Measurements from ENCODE around the gene CMC2. TPM values are rescaled to one million over a fixed set of nuclear protein-coding genes. Genes with fewer than 3 reads are reported as not detected.

CMC2 gene
- total and polyA plus RNA-seq, 7 experiments from 2014 or later: 28.3 to 78.4 (median 45.8) TPM

GRCh38 chr16:80968386-80969113 lies 38.1 kb downstream of the CMC2 start:
- ATAC-seq (no peak), DNase-seq (no peak)
- Histone ChIP-seq H3K36me3 (ENCODE audit: control insufficient read depth in 2 of 3, insufficient read depth in 3 of 3, low read length in 3 of 3) (no peaks in the 10 kb centered on the region), H3K27me3 (ENCODE audit: control insufficient read depth in 2 of 2, insufficient read depth in 2 of 2, low read length in 2 of 2) (no peaks in the 10 kb centered on the region), H3K4me1 (ENCODE audit: control insufficient read depth in 2 of 2, insufficient read depth in 2 of 2, low read length in 2 of 2) (no peaks in the 10 kb centered on the region), H3K4me3 (ENCODE audit: low read length) (no peak overlapping the region), H3K27ac (ENCODE audit: low read depth, low read length) (no peak overlapping the region), H3K9me3 (ENCODE audit: control insufficient read depth in 2 of 3, low read length in 3 of 3) (no peaks in the 10 kb centered on the region)
- Mint-ChIP-seq H3K36me3 (peaks cover 7 to 19% (median 16%) of the 10 kb centered on the region in 5 donors), H3K27ac (peak overlapping the region in 1 of 9 donors; percentile 30), H3K4me3 (no peak overlapping the region), H3K9me3 (no peaks in the 10 kb centered on the region), H3K4me1 (peaks cover 0 to 6% (median 0%) of the 10 kb centered on the region in 7 donors), H3K27me3 (no peaks in the 10 kb centered on the region)
- CTCF ChIA-PET: no interaction called here
- POLR2A ChIA-PET: no interaction called here
- intact Hi-C loops (cut with micrococcal nuclease): no loop called here

GRCh38 chr16:80966617-80967016 lies 40.1 kb downstream of the CMC2 start:
- Histone ChIP-seq H3K9me3 (ENCODE audit: control insufficient read depth in 2 of 3, low read length in 3 of 3) (no peaks in the 10 kb centered on the region), H3K27me3 (ENCODE audit: control insufficient read depth in 2 of 2, insufficient read depth in 2 of 2, low read length in 2 of 2) (no peaks in the 10 kb centered on the region), H3K27ac (ENCODE audit: low read depth, low read length) (no peak overlapping the region), H3K36me3 (ENCODE audit: control insufficient read depth in 2 of 3, insufficient read depth in 3 of 3, low read length in 3 of 3) (no peaks in the 10 kb centered on the region), H3K4me1 (ENCODE audit: control insufficient read depth in 2 of 2, insufficient read depth in 2 of 2, low read length in 2 of 2) (no peaks in the 10 kb centered on the region), H3K4me3 (ENCODE audit: low read length) (no peak overlapping the region)
- no peaks in the 10 kb centered on the region for H3K27me3 Mint-ChIP-seq
- peaks cover 0 to 2% (median 0%) of the 10 kb centered on the region in 11 donors for H3K9me3 Mint-ChIP-seq
- POLR2A ChIA-PET: no interaction called here
- ATAC-seq (no peak), DNase-seq (no peak)
- intact Hi-C loops (cut with micrococcal nuclease): no loop called here
- H3K36me3 Mint-ChIP-seq: peaks cover 8 to 15% (median 14%) of the 10 kb centered on the region in 5 donors
- peak overlapping the region in 1 of 9 donors; percentile 31 for H3K27ac Mint-ChIP-seq
- CTCF ChIA-PET: no interaction called here
- H3K4me3 Mint-ChIP-seq: no peak overlapping the region
- peaks cover 0 to 6% (median 0%) of the 10 kb centered on the region in 7 donors for H3K4me1 Mint-ChIP-seq

GRCh38 chr16:80964351-80964750 lies 42.3 kb downstream of the CMC2 start:
- H3K9me3 Mint-ChIP-seq: peaks cover 4 to 23% (median 14%) of the 10 kb centered on the region in 11 donors
- no peak for DNase-seq
- CTCF ChIA-PET: no interaction called here

DNA sequence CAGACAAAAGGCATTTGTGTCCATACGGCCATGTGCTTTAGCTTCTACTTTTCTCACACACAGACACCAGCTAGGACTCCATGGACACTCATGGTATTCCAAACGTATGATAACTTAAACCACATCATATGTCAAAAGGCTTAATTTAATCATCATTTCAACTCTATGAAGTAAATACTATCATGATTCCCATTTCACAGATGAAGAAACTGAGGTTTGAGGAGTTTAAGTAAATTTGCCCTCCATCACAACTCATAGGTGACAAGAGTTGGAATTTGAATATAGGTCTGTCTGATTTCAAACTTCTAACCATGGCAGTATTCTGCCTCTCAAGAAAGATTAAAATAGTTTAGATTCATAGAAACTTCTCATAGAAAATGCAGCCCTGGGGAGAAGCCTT lies 43.8 kb downstream of the CMC2 start:
- Mint-ChIP-seq H3K9me3 (peaks cover 6 to 38% (median 27%) of the 10 kb centered on the region in 11 donors), H3K36me3 (peaks cover 10 to 28% (median 12%) of the 10 kb centered on the region in 5 donors), H3K27me3 (peaks cover 0 to 7% (median 0%) of the 10 kb centered on the region in 5 donors), H3K4me1 (peaks cover 0 to 6% (median 0%) of the 10 kb centered on the region in 7 donors), H3K27ac (no peak overlapping the region), H3K4me3 (no peak overlapping the region)
- intact Hi-C loops (cut with micrococcal nuclease): no loop called here
- H3K4me1 ChIP-seq (ENCODE audit: control insufficient read depth in 2 of 2, insufficient read depth in 2 of 2, low read length in 2 of 2): no peaks in the 10 kb centered on the region
- ATAC-seq (no peak), DNase-seq (no peak)
- no peak overlapping the region for H3K4me3 ChIP-seq (ENCODE audit: low read length)
- peaks cover 0 to 6% (median 0%) of the 10 kb centered on the region in 3 experiments for H3K9me3 ChIP-seq (ENCODE audit: control insufficient read depth in 2 of 3, low read length in 3 of 3)
- H3K27me3 ChIP-seq (ENCODE audit: control insufficient read depth in 2 of 2, insufficient read depth in 2 of 2, low read length in 2 of 2): no peaks in the 10 kb centered on the region
- H3K27ac ChIP-seq (ENCODE audit: low read depth, low read length): no peak overlapping the region
- POLR2A ChIA-PET: no interaction called here
- H3K36me3 ChIP-seq (ENCODE audit: control insufficient read depth in 2 of 3, insufficient read depth in 3 of 3, low read length in 3 of 3): no peaks in the 10 kb centered on the region
- CTCF ChIA-PET: no interaction called here

More at GRCh38 chr16:80964351-80964750, 42.3 kb downstream of the CMC2 start:
- H3K36me3 Mint-ChIP-seq: peaks cover 12 to 22% (median 18%) of the 10 kb centered on the region in 5 donors
- H3K4me3 Mint-ChIP-seq: peak overlapping the region in 1 of 10 donors; percentile 2
- peaks cover 0 to 6% (median 0%) of the 10 kb centered on the region in 7 donors for H3K4me1 Mint-ChIP-seq
- Histone ChIP-seq H3K4me3 (ENCODE audit: low read length) (no peak overlapping the region), H3K27me3 (ENCODE audit: control insufficient read depth in 2 of 2, insufficient read depth in 2 of 2, low read length in 2 of 2) (no peaks in the 10 kb centered on the region), H3K9me3 (ENCODE audit: control insufficient read depth in 2 of 3, low read length in 3 of 3) (no peaks in the 10 kb centered on the region), H3K36me3 (ENCODE audit: control insufficient read depth in 2 of 3, insufficient read depth in 3 of 3, low read length in 3 of 3) (no peaks in the 10 kb centered on the region), H3K4me1 (ENCODE audit: control insufficient read depth in 2 of 2, insufficient read depth in 2 of 2, low read length in 2 of 2) (no peaks in the 10 kb centered on the region), H3K27ac (ENCODE audit: low read depth, low read length) (no peak overlapping the region)
- ATAC-seq: no peak
- no peak overlapping the region for H3K27ac Mint-ChIP-seq
- POLR2A ChIA-PET: no interaction called here
- peaks cover 0 to 7% (median 0%) of the 10 kb centered on the region in 5 donors for H3K27me3 Mint-ChIP-seq
- intact Hi-C loops (cut with micrococcal nuclease): no loop called here

DNA sequence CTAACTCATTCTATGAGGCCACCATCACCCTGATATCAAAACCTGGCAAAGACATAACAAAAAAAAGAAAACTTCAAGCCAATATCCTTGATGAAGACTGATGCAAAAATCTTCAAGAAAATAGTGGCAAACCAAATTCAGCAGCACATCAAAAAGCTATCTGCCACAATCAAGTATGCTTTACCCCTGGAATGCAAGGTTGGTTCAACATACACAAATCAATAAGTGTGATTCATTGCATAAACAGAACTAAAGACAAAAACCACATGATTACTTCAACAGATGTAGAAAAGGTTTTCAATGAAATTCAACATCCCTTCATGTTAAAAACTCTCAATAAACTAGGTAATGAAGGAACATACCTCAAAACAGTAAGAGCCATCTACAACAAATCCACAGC lies 48.4 kb downstream of the CMC2 start:
- Mint-ChIP-seq H3K36me3 (peaks cover 15 to 50% (median 29%) of the 10 kb centered on the region in 5 donors), H3K4me3 (no peak overlapping the region), H3K27ac (no peak overlapping the region), H3K9me3 (peaks cover 21 to 64% (median 45%) of the 10 kb centered on the region in 11 donors), H3K27me3 (peaks cover 0 to 7% (median 3%) of the 10 kb centered on the region in 5 donors), H3K4me1 (no peaks in the 10 kb centered on the region)
- no peak for ATAC-seq
- H3K4me1 ChIP-seq (ENCODE audit: control insufficient read depth in 2 of 2, insufficient read depth in 2 of 2, low read length in 2 of 2): no peaks in the 10 kb centered on the region
- no peak overlapping the region for H3K27ac ChIP-seq (ENCODE audit: low read depth, low read length)
- H3K36me3 ChIP-seq (ENCODE audit: control insufficient read depth in 2 of 3, insufficient read depth in 3 of 3, low read length in 3 of 3): no peaks in the 10 kb centered on the region
- intact Hi-C loops (cut with micrococcal nuclease): no loop called here
- no peaks in the 10 kb centered on the region for H3K27me3 ChIP-seq (ENCODE audit: control insufficient read depth in 2 of 2, insufficient read depth in 2 of 2, low read length in 2 of 2)
- CTCF ChIA-PET: no interaction called here
- POLR2A ChIA-PET: no interaction called here
- no peak for DNase-seq
- peaks cover 0 to 6% (median 0%) of the 10 kb centered on the region in 3 experiments for H3K9me3 ChIP-seq (ENCODE audit: control insufficient read depth in 2 of 3, low read length in 3 of 3)
- no peak overlapping the region for H3K4me3 ChIP-seq (ENCODE audit: low read length)

GRCh38 chr16:80954985-80955384 lies 51.7 kb downstream of the CMC2 start:
- H3K4me3 ChIP-seq (ENCODE audit: low read length): no peak overlapping the region
- DNase-seq: no peak
- ChIA-PET POLR2A (no interaction called here), CTCF (no interaction called here)
- H3K36me3 ChIP-seq (ENCODE audit: control insufficient read depth in 2 of 3, insufficient read depth in 3 of 3, low read length in 3 of 3): no peaks in the 10 kb centered on the region
- peaks cover 4 to 41% (median 28%) of the 10 kb centered on the region in 5 donors for H3K36me3 Mint-ChIP-seq
- peaks cover 15 to 58% (median 41%) of the 10 kb centered on the region in 11 donors for H3K9me3 Mint-ChIP-seq
- no peak overlapping the region for H3K27ac ChIP-seq (ENCODE audit: low read depth, low read length)
- no peak for ATAC-seq
- H3K4me1 ChIP-seq (ENCODE audit: control insufficient read depth in 2 of 2, insufficient read depth in 2 of 2, low read length in 2 of 2): no peaks in the 10 kb centered on the region
- H3K27me3 ChIP-seq (ENCODE audit: control insufficient read depth in 2 of 2, insufficient read depth in 2 of 2, low read length in 2 of 2): no peaks in the 10 kb centered on the region
- H3K4me1 Mint-ChIP-seq: no peaks in the 10 kb centered on the region
- no peak overlapping the region for H3K27ac Mint-ChIP-seq
- H3K4me3 Mint-ChIP-seq: no peak overlapping the region
- intact Hi-C loops (cut with micrococcal nuclease): no loop called here
- peaks cover 0 to 6% (median 0%) of the 10 kb centered on the region in 3 experiments for H3K9me3 ChIP-seq (ENCODE audit: control insufficient read depth in 2 of 3, low read length in 3 of 3)
- H3K27me3 Mint-ChIP-seq: peaks cover 0 to 8% (median 3%) of the 10 kb centered on the region in 5 donors
